ENCODE results near the gene WNT5B. TPM values are rescaled to one million over a fixed set of nuclear protein-coding genes. Genes with fewer than 3 reads are reported as not detected.
"Not testable (repeated sequence)": the region's sequence is repeated elsewhere in the genome, so short reads cannot be mapped to it uniquely, and the experiment has no call there.

WNT5B gene
- total RNA-seq, 2 donors from 2014 or later: 4.5 to 9.4 TPM

DNA sequence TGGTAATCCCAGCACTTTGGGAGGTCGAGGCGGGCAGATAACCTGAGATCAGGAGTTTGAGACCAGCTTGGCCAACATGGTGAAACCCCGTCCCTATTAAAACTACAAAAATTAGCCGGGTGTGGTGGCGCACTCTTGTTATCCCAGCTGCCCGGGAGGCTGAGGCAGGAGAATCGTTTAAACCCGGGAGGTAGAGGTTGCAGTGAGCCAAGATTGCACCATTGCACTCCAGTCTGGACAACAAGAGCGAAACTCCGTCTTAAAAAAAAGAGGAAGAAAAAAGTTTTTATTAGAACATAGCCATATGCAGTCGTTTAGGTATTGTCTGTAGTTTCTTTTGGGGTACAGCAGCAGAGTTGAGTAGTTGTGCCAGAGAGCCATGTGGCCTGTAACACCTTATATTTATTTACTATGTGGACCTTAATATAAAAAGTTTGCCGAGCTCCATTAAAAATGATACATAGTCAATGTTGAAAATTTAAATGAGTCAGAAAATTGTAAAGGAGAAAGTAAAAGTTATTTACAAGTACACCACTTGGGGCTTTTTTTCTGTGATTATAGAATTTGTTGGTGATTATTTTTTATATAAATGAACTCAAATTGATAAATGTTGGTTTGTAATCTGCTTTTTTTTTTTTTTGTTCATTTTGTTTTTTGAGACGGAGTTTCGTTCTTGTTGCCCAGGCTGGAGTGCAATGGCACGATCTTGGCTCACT, 64.0 kb downstream of the WNT5B start:
- DNase-seq: no peak
- ATAC-seq: no peak
- intact Hi-C loops (cut with DNase I, micrococcal nuclease): no loop called here

DNA sequence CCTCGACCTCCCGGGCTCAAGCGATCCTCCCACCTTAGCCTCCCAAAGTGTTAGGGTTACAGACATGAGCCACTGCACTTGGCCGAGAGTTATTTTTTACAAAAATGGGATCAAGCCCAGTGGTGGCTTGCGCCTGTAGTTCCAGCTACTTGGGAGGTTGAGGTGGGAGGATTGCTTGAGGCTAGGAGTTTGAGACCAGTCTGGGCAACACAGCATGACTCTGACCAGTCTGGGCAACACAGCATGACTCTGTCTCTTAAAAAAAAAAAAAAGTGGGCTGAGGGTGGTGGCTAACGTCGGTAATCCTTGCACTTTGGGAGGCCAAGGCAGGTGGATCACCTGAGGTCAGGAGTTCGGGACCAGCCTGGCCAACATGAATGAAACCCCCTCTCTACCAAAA, 66.1 kb downstream of the WNT5B start:
- DNase-seq; ATAC-seq; intact Hi-C loops (cut with DNase I, micrococcal nuclease): not testable (repeated sequence)

DNA sequence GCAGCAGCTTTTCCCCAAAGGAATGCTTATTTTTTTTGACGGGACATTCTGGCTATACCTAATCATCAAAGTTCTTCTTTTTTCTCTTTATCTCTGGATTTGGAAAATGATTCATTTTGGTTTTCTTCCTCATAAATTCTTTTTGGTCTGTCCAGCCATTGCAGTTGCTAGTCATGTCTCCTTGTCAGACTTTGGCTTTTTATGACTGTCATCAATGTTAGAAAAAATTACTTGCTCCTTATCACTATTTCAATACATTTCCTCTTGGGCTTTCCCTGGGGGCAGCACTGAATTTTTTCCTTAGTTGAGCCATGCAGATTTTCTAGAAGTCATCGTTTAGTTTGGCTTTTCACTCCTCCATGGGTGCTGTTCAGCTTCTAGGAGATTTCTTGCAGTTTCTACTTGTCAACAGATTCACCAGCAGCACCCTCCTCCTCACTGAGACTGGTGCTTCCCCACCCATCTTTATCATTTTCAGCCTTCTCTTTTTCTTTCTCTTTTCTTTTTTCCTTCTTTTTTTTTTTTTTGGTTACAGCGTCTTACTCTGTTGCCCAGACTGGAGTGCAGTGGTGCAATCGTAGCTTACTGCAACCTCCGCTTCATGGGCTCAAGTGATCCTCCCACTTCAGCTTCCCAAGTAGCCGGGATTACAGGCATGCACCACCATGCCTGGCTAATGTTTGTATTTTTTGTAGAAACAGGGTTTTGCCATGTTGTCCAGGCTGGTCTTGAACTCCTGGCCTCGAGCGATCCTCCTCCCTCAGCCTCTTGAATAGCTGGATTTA, 67.0 kb downstream of the WNT5B start:
- DNase-seq (no peak), ATAC-seq (no peak)
- intact Hi-C loops (cut with DNase I, micrococcal nuclease): no loop called here

DNA sequence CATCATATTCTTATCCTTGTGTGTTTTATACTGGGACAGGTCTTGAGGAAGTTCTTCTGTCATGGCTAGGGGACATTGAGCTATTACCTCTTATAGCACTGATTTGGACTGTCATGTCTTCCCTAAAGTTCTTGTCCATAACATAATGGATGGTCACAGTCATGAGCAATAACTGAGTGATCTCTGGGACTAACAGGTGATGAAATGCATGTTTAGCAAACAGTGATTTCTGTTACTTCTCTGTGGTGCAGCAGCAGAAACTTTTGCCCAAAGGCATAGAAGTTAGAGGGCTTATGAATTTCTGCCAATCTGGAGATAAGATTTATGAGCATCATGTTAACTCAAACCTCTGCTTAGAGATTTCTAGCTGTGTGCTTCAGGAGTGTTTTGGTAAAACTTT, 67.8 kb downstream of the WNT5B start:
- DNase-seq: no peak
- ATAC-seq: no peak
- intact Hi-C loops (cut with DNase I, micrococcal nuclease): no loop called here

Small RNAs within 50 kb of the gene (microRNA-seq; reads per million reads assigned to microRNA genes)
- gene MIR3649: 0 reads per million in 2 donors

Other genes with a start within 250 kb of the WNT5B start
- gene FBXL14, start 34.6 kb upstream of the WNT5B start, total RNA-seq: 10 to 100 TPM; 32.6 to 40.8 TPM
- 100 to 1,000 TPM; 100 to 111 TPM for gene ADIPOR2, start 61.8 kb downstream of the WNT5B start, total RNA-seq
- not detected for gene LRTM2, start 191.3 kb downstream of the WNT5B start, total RNA-seq

All from left colon (tissue), 2 donors.